ENCODE measurements around the gene PGA5. TPM values are rescaled to one million over a fixed set of nuclear protein-coding genes. Genes with fewer than 3 reads are reported as not detected.

PGA5 gene
- total RNA-seq, 1 experiment from 2014 or later: not detected

GRCh38 chr11:61259363-61259762, 18.4 kb downstream of the PGA5 start:
- no peaks in the 10 kb centered on the region for H3K9me3 ChIP-seq (ENCODE audit: low read depth, low read length, poor library complexity, severe bottlenecking)
- intact Hi-C loops (cut with micrococcal nuclease; ENCODE audit: unreplicated experiment): no loop called here
- no peaks in the 10 kb centered on the region for H3K36me3 ChIP-seq (ENCODE audit: insufficient read depth, low read length, poor library complexity, severe bottlenecking)
- no peaks in the 10 kb centered on the region for H3K27me3 ChIP-seq (replicated peaks; ENCODE audit: insufficient read depth, low read depth, low read length, poor library complexity)
- TF ChIP-seq, protein P1, sequence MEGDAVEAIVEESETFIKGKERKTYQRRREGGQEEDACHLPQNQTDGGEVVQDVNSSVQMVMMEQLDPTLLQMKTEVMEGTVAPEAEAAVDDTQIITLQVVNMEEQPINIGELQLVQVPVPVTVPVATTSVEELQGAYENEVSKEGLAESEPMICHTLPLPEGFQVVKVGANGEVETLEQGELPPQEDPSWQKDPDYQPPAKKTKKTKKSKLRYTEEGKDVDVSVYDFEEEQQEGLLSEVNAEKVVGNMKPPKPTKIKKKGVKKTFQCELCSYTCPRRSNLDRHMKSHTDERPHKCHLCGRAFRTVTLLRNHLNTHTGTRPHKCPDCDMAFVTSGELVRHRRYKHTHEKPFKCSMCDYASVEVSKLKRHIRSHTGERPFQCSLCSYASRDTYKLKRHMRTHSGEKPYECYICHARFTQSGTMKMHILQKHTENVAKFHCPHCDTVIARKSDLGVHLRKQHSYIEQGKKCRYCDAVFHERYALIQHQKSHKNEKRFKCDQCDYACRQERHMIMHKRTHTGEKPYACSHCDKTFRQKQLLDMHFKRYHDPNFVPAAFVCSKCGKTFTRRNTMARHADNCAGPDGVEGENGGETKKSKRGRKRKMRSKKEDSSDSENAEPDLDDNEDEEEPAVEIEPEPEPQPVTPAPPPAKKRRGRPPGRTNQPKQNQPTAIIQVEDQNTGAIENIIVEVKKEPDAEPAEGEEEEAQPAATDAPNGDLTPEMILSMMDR (conservative IDR thresholded peaks at IDR 0.05; ENCODE audit: low read depth, low read length): no peak
- TF ChIP-seq EZH2 (IDR thresholded peaks at IDR 0.05; ENCODE audit: borderline replicate concordance, low read depth, low read length, poor library complexity, severe bottlenecking): no peak
- ChIA-PET CTCF (no interaction called here), POLR2A (ENCODE audit: low non-redundant PET) (no interaction called here)
- DNase-seq (ENCODE audit: low spot score): no peak
- no peaks in the 10 kb centered on the region for H3K4me1 ChIP-seq (ENCODE audit: insufficient read depth, low read length, poor library complexity, severe bottlenecking)
- no peak overlapping the region for H3K27ac ChIP-seq (ENCODE audit: low read depth, low read length, poor library complexity, severe bottlenecking)
- no TSS peak for BruUV-seq (replicated peaks)
- H3K4me3 ChIP-seq (ENCODE audit: low read depth, low read length, poor library complexity, severe bottlenecking): no peak overlapping the region

- ChIA-PET CTCF (no interaction called here), POLR2A (ENCODE audit: low non-redundant PET) (no interaction called here)
- no TSS peak for BruUV-seq (replicated peaks)
Measured at GRCh38 chr11:61264371-61264770, 23.4 kb downstream of the PGA5 start.

GRCh38 chr11:61264795-61265194, 23.8 kb downstream of the PGA5 start:
- Histone ChIP-seq H3K9me3 (ENCODE audit: low read depth, low read length, poor library complexity, severe bottlenecking) (no peaks in the 10 kb centered on the region), H3K27ac (ENCODE audit: low read depth, low read length, poor library complexity, severe bottlenecking) (no peak overlapping the region), H3K36me3 (ENCODE audit: insufficient read depth, low read length, poor library complexity, severe bottlenecking) (no peaks in the 10 kb centered on the region), H3K4me1 (ENCODE audit: insufficient read depth, low read length, poor library complexity, severe bottlenecking) (no peaks in the 10 kb centered on the region), H3K27me3 (replicated peaks; ENCODE audit: insufficient read depth, low read depth, low read length, poor library complexity) (no peaks in the 10 kb centered on the region), H3K4me3 (ENCODE audit: low read depth, low read length, poor library complexity, severe bottlenecking) (no peak overlapping the region)
- DNase-seq (ENCODE audit: low spot score): no peak
- POLR2A ChIA-PET (ENCODE audit: low non-redundant PET): no interaction called here
- TF ChIP-seq, protein P1 (conservative IDR thresholded peaks at IDR 0.05; ENCODE audit: low read depth, low read length): no peak
- TF ChIP-seq EZH2 (IDR thresholded peaks at IDR 0.05; ENCODE audit: borderline replicate concordance, low read depth, low read length, poor library complexity, severe bottlenecking): no peak
- intact Hi-C loops (cut with micrococcal nuclease; ENCODE audit: unreplicated experiment): loop anchor here (5.0 kb wide), 1 partner anchor 128 kb away; the partner anchor contains the start of gene TMEM216
- BruUV-seq (replicated peaks): no TSS peak
- CTCF ChIA-PET: interaction anchor here (0.6 kb wide), 1 partner anchor 643 kb away, joined by 3 read pairs; no protein-coding TSS in a partner anchor

More at GRCh38 chr11:61264371-61264770, 23.4 kb downstream of the PGA5 start:
- intact Hi-C loops (cut with micrococcal nuclease; ENCODE audit: unreplicated experiment): loop anchor here (5.0 kb wide), 1 partner anchor 128 kb away; the partner anchor contains the start of gene TMEM216
- Histone ChIP-seq H3K27me3 (replicated peaks; ENCODE audit: insufficient read depth, low read depth, low read length, poor library complexity) (no peaks in the 10 kb centered on the region), H3K4me3 (ENCODE audit: low read depth, low read length, poor library complexity, severe bottlenecking) (no peak overlapping the region), H3K27ac (ENCODE audit: low read depth, low read length, poor library complexity, severe bottlenecking) (no peak overlapping the region), H3K4me1 (ENCODE audit: insufficient read depth, low read length, poor library complexity, severe bottlenecking) (no peaks in the 10 kb centered on the region), H3K36me3 (ENCODE audit: insufficient read depth, low read length, poor library complexity, severe bottlenecking) (no peaks in the 10 kb centered on the region), H3K9me3 (ENCODE audit: low read depth, low read length, poor library complexity, severe bottlenecking) (no peaks in the 10 kb centered on the region)
- no peak for TF ChIP-seq EZH2 (IDR thresholded peaks at IDR 0.05; ENCODE audit: borderline replicate concordance, low read depth, low read length, poor library complexity, severe bottlenecking)
- TF ChIP-seq, protein P1 (conservative IDR thresholded peaks at IDR 0.05; ENCODE audit: low read depth, low read length): no peak
- DNase-seq (ENCODE audit: low spot score): no peak

Data from A673 (cell line).